K562 (cell line): ENCODE measurements around the gene ABCB6. TPM values are rescaled to one million over a fixed set of nuclear protein-coding genes. Genes with fewer than 3 reads are reported as not detected.

Source experiments
- ATAC-seq: fragments of 200-7000 bp; cut with Tn5 transposase; 3 replicates; pipeline ENCODE4 v1.9.1; 2020; ENCODE audit warnings: moderate library complexity
- BruUV-seq: library from RNA; stranded (reverse); fragments of 400-500 nt; replicated peaks from 2 replicates; lab custom pipeline; 2021; lab: Mats Ljungman, UMichigan
- CTCF ChIA-PET: fragments of 300-600 bp; formaldehyde crosslinking; extraction: SDS; loops from one replicate; lab custom pipeline; 2021; ENCODE audit warnings: low intra/inter-chr PET ratio; lab: Yijun Ruan, JAX
- POLR2A ChIA-PET: fragments of 300-600, 350-650 bp; sonication (Branson Sonifier 250); formaldehyde crosslinking; extraction: SDS; loops from one replicate; lab custom pipeline; 2021; ENCODE audit warnings: antibody characterized with exemption, inconsistent platforms; lab: Yijun Ruan, JAX
- DNase-seq, 4 experiments: peaks; one replicate each; pipeline versions ENCODE4 v3.0.0 to v3.0.0-alpha.2; 2011 to 2018; ENCODE audit warnings: low spot score in 3 of 4, mixed read lengths in 3 of 4; ENCODE audit errors: extremely low read depth in 1 of 4
- FAIRE-seq: peaks from 2 replicates; lab custom pipeline; 2011; peaks lifted over from hg19 to GRCh38; lab: Jason Lieb, UNC
- H2AFZ ChIP-seq: 2 replicates; pipeline ENCODE4 v1.6.0; 2011; ENCODE audit warnings: low read depth, low read length, control low read depth, inconsistent platforms
- H3K27ac ChIP-seq: fragments of 200-600 bp; 3 replicates; pipeline ENCODE4 v1.8.0; 2011; ENCODE audit warnings: low read depth, mild to moderate bottlenecking, control low read depth, inconsistent platforms, low read length, moderate library complexity, mixed read lengths; ENCODE audit errors: extremely low read depth
- H3K27me3 ChIP-seq, 2 experiments: fragments of 300-600 bp in 1 of 2; 2 replicates in 1 of 2; 3 replicates in 1 of 2; pipeline versions ENCODE4 v1.6.0 to v1.8.0; 2011; ENCODE audit warnings: inconsistent platforms in 2 of 2, low read length in 2 of 2, mild to moderate bottlenecking in 1 of 2, mixed read lengths in 1 of 2, moderate library complexity in 1 of 2; ENCODE audit not compliant: control insufficient read depth in 2 of 2, insufficient read depth in 2 of 2
- H3K36me3 ChIP-seq: fragments of 300-600 bp; 3 replicates; pipeline ENCODE4 v1.8.0; 2011; ENCODE audit warnings: mild to moderate bottlenecking, low read length, inconsistent platforms; ENCODE audit not compliant: control insufficient read depth, insufficient read depth
- H3K4me1 ChIP-seq, 2 experiments: fragments of 200-600 bp in 1 of 2; replicated peaks in 1 of 2; 2 replicates in 1 of 2; 3 replicates in 1 of 2; pipeline versions ENCODE4 v1.5.1 to v1.8.0; 2011; ENCODE audit warnings: inconsistent platforms in 2 of 2, low read length in 2 of 2, mild to moderate bottlenecking in 1 of 2, mixed read lengths in 1 of 2, moderate library complexity in 1 of 2; ENCODE audit not compliant: control insufficient read depth in 2 of 2, insufficient read depth in 2 of 2
- H3K4me2 ChIP-seq: 2 replicates; pipeline ENCODE4 v1.6.1; 2011; ENCODE audit warnings: low read length, control low read depth, inconsistent platforms, mixed read lengths; ENCODE audit not compliant: insufficient read depth
- H3K4me3 ChIP-seq: fragments of 200-600 bp; sonication (generic), shearing (Covaris generic); 2 replicates; pipeline ENCODE4 v1.5.1; 2016; ENCODE audit warnings: control low read depth, inconsistent platforms
- H3K79me2 ChIP-seq: fragments of 200-600 bp; 3 replicates; pipeline ENCODE4 v1.8.0; 2011; ENCODE audit warnings: low read length, inconsistent platforms; ENCODE audit not compliant: control insufficient read depth, insufficient read depth
- H3K9ac ChIP-seq, 2 experiments: 2 replicates each; pipeline versions ENCODE4 v1.6.0 to v1.6.1; 2011; ENCODE audit warnings: low read depth in 2 of 2, low read length in 2 of 2, control low read depth in 1 of 2, inconsistent platforms in 1 of 2, mild to moderate bottlenecking in 1 of 2, mixed read lengths in 1 of 2; ENCODE audit not compliant: insufficient read depth in 1 of 2
- H3K9me1 ChIP-seq: one replicate; pipeline ENCODE4 v1.6.0; 2011; ENCODE audit warnings: inconsistent platforms, mild to moderate bottlenecking, low read length, moderate library complexity; ENCODE audit not compliant: control insufficient read depth, insufficient read depth
- H3K9me3 ChIP-seq: replicated peaks from 2 replicates; pipeline ENCODE4 v1.5.1; 2011; ENCODE audit warnings: low read depth, low read length, inconsistent platforms; ENCODE audit not compliant: control insufficient read depth, insufficient read depth
- H4K20me1 ChIP-seq: replicated peaks from 2 replicates; pipeline ENCODE4 v1.6.1; 2011; ENCODE audit warnings: low read length, inconsistent platforms, mixed read lengths; ENCODE audit not compliant: control insufficient read depth, insufficient read depth
- POLR2AphosphoS2 ChIP-seq: IDR thresholded peaks from 2 replicates; pipeline ENCODE4 v1.6.1; 2012; ENCODE audit warnings: low read length, improper control_type of control experiment
- SLC30A9 ChIP-seq: fragments of 250-450 bp; sonication (Bioruptor Pico); IDR thresholded peaks from 2 replicates; pipeline ENCODE4 v1.8.0; 2022; ENCODE audit warnings: mild to moderate bottlenecking, moderate library complexity
- ZNF212 ChIP-seq: fragments of 450-650 bp; formaldehyde crosslinking; IDR thresholded peaks from 2 replicates; pipeline ENCODE4 v1.4.0; 2020; ENCODE audit warnings: mild to moderate bottlenecking
- WGBS: fragments of 100-300 bp; shearing (Covaris generic); methylation state at CpG from one replicate; pipeline ENCODE4 v1.1.6; 2016; ENCODE audit warnings: low coverage, mixed read lengths; ENCODE audit not compliant: insufficient coverage; ENCODE audit errors: missing lambda C conversion rate; 5-methylcytosine and 5-hydroxymethylcytosine counted together
- in situ Hi-C: fragments of 300-500 bp; cut with MboI; formaldehyde crosslinking; loops from 4 replicates; pipeline ENCODE4 v1.15.0; 2018; ENCODE audit warnings: inconsistent platforms, mixed read lengths
- intact Hi-C: fragments of 100-400 bp; cut with micrococcal nuclease; formaldehyde crosslinking; loops from 2 replicates; pipeline ENCODE4 v1.14.2; 2022
- polyA plus RNA-seq, 8 experiments: library from polyadenylated mRNA; depleted of rRNA in 4 of 8; stranded (reverse) in 5 of 8; unstranded in 3 of 8; fragments of >200 nt; fragmentation: Nextera tagmentation in 2 of 8; fragmentation: Illumina TruSeq in 1 of 8; extraction: Ambion mirVana in 2 of 8; extraction: Trizol in 1 of 8; gene quantifications; 2 replicates each; pipeline versions ENCODE4 v1.2.1 to v1.2.3, GENCODE V29; 2011 to 2014; ENCODE audit warnings: inconsistent platforms in 1 of 8, missing spikeins in 1 of 8
- total RNA-seq, 7 experiments: library from RNA; depleted of rRNA in 6 of 7; stranded (reverse); fragments of >200 nt in 6 of 7; fragmentation: Illumina TruSeq in 2 of 7; extraction: Trizol in 2 of 7; gene quantifications; 2 replicates each; pipeline versions ENCODE4 v1.2.1 to v1.2.3, GENCODE V29; 2011 to 2021; ENCODE audit warnings: low replicate concordance in 1 of 7
- TF ChIP-seq, protein P1 (sequence below), 2 experiments: fragments of 450-650 bp in 1 of 2; sonication (generic) in 1 of 2; formaldehyde crosslinking in 1 of 2; IDR thresholded peaks; 2 replicates each; pipeline versions ENCODE4 v1.7.1 to v1.9.0; 2016 to 2022; ENCODE audit warnings: inconsistent platforms in 1 of 2, mild to moderate bottlenecking in 1 of 2, missing genetic modification reagents in 1 of 2
- TF ChIP-seq, protein P2 (sequence below): fragments of 250-450 bp; sonication (Bioruptor Pico); IDR thresholded peaks from 2 replicates; pipeline ENCODE4 v1.5.0; 2020; ENCODE audit warnings: mild to moderate bottlenecking, borderline replicate concordance
- TF ChIP-seq, protein P3 (sequence below), 2 experiments: fragments of 150-350 bp in 1 of 2; IDR thresholded peaks; 2 replicates each; pipeline ENCODE4 v1.6.1; 2012 to 2016; ENCODE audit warnings: low read depth in 2 of 2, low read length in 2 of 2, mild to moderate bottlenecking in 1 of 2, moderate library complexity in 1 of 2

The ABCB6 gene
- total and polyA plus RNA-seq, 9 of the 15 experiments (the other 6 are each of a cell fraction or from before 2014, with no cell fraction given), result 3.7 to 29.8 (median 16.8) TPM

DNA sequence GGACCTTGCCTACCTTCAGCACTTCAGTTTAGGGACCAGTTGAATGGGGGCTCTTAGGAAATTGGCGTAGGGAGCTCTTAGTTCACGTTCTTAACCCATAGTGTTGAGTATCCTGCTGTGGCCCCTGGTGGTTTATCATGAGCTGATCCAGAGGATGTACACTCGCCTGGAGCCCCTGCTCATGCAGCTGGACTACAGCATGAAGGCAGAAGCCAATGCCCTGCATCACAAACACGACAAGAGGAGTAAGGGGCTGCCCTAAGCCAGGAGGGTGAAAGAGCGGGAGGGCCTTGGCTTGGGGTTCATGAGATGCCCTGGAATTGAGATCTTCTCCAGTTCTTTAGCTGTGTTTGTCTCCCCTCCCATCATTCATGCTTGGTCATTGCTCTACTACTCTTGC, 37.8 kb downstream of the ABCB6 start:
- Histone ChIP-seq H3K9me1 (no peaks in the 10 kb centered on the region), H3K36me3 (peaks cover 62% of the 10 kb centered on the region; the same call in 2 of the 3 replicates), H3K9me3 (no peaks in the 10 kb centered on the region), H3K4me3 (no peak overlapping the region), H2AFZ (no peak overlapping the region), H3K4me2 (no peak overlapping the region), H3K27me3 (no peaks in the 10 kb centered on the region), H3K4me1 (peaks cover 8 to 22% of the 10 kb centered on the region in 2 experiments; a peak in 4 of 5 replicates), H4K20me1 (no peaks in the 10 kb centered on the region), H3K9ac (no peak overlapping the region), H3K79me2 (peaks cover 36% of the 10 kb centered on the region), H3K27ac (no peak overlapping the region)
- ChIA-PET CTCF (no interaction called here), POLR2A (interaction anchor here (0.5 to 1.2 kb wide), 4 partner anchors 22 to 187 kb away, joined by 3 to 4 read pairs (median 3); partner anchors contain the start of gene ZFAND2B)
- intact Hi-C loops, result no loop called here
- DNase-seq (no peak), FAIRE-seq (no peak), ATAC-seq (no peak)
- WGBS, result 89% methylated on average over 3 of the region's 5 CpGs
- in situ Hi-C loops, result no loop called here
- no TSS peak for BruUV-seq
- TF ChIP-seq, protein P1, sequence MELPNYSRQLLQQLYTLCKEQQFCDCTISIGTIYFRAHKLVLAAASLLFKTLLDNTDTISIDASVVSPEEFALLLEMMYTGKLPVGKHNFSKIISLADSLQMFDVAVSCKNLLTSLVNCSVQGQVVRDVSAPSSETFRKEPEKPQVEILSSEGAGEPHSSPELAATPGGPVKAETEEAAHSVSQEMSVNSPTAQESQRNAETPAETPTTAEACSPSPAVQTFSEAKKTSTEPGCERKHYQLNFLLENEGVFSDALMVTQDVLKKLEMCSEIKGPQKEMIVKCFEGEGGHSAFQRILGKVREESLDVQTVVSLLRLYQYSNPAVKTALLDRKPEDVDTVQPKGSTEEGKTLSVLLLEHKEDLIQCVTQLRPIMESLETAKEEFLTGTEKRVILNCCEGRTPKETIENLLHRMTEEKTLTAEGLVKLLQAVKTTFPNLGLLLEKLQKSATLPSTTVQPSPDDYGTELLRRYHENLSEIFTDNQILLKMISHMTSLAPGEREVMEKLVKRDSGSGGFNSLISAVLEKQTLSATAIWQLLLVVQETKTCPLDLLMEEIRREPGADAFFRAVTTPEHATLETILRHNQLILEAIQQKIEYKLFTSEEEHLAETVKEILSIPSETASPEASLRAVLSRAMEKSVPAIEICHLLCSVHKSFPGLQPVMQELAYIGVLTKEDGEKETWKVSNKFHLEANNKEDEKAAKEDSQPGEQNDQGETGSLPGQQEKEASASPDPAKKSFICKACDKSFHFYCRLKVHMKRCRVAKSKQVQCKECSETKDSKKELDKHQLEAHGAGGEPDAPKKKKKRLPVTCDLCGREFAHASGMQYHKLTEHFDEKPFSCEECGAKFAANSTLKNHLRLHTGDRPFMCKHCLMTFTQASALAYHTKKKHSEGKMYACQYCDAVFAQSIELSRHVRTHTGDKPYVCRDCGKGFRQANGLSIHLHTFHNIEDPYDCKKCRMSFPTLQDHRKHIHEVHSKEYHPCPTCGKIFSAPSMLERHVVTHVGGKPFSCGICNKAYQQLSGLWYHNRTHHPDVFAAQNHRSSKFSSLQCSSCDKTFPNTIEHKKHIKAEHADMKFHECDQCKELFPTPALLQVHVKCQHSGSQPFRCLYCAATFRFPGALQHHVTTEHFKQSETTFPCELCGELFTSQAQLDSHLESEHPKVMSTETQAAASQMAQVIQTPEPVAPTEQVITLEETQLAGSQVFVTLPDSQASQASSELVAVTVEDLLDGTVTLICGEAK (IDR thresholded peaks at IDR 0.05), result no peak
- TF ChIP-seq, protein P1 (CRISPR knock-in tag; IDR thresholded peaks at IDR 0.05), result no peak
- TF ChIP-seq, protein P2, sequence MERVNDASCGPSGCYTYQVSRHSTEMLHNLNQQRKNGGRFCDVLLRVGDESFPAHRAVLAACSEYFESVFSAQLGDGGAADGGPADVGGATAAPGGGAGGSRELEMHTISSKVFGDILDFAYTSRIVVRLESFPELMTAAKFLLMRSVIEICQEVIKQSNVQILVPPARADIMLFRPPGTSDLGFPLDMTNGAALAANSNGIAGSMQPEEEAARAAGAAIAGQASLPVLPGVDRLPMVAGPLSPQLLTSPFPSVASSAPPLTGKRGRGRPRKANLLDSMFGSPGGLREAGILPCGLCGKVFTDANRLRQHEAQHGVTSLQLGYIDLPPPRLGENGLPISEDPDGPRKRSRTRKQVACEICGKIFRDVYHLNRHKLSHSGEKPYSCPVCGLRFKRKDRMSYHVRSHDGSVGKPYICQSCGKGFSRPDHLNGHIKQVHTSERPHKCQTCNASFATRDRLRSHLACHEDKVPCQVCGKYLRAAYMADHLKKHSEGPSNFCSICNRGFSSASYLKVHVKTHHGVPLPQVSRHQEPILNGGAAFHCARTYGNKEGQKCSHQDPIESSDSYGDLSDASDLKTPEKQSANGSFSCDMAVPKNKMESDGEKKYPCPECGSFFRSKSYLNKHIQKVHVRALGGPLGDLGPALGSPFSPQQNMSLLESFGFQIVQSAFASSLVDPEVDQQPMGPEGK (CRISPR knock-in tag), result no peak
- no peak for TF ChIP-seq POLR2AphosphoS2
- TF ChIP-seq SLC30A9 (CRISPR knock-in tag), result no peak
- TF ChIP-seq ZNF212 (CRISPR knock-in tag), result no peak
- TF ChIP-seq, protein P3, sequence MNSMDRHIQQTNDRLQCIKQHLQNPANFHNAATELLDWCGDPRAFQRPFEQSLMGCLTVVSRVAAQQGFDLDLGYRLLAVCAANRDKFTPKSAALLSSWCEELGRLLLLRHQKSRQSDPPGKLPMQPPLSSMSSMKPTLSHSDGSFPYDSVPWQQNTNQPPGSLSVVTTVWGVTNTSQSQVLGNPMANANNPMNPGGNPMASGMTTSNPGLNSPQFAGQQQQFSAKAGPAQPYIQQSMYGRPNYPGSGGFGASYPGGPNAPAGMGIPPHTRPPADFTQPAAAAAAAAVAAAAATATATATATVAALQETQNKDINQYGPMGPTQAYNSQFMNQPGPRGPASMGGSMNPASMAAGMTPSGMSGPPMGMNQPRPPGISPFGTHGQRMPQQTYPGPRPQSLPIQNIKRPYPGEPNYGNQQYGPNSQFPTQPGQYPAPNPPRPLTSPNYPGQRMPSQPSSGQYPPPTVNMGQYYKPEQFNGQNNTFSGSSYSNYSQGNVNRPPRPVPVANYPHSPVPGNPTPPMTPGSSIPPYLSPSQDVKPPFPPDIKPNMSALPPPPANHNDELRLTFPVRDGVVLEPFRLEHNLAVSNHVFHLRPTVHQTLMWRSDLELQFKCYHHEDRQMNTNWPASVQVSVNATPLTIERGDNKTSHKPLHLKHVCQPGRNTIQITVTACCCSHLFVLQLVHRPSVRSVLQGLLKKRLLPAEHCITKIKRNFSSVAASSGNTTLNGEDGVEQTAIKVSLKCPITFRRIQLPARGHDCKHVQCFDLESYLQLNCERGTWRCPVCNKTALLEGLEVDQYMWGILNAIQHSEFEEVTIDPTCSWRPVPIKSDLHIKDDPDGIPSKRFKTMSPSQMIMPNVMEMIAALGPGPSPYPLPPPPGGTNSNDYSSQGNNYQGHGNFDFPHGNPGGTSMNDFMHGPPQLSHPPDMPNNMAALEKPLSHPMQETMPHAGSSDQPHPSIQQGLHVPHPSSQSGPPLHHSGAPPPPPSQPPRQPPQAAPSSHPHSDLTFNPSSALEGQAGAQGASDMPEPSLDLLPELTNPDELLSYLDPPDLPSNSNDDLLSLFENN (IDR thresholded peaks at IDR 0.05; ENCODE audit: low read depth in 2 of 2, low read length in 2 of 2), result no peak
